Measurements from ENCODE around the gene SPIC.

Gene SPIC

GRCh38 chr12:101485021-101485420 is 9.9 kb downstream of the SPIC start:
- no peak for DNase-seq (ENCODE audit: low read depth)
- no peak overlapping the region for H3K4me3 ChIP-seq (ENCODE audit: low read length)
- no peak for TF ChIP-seq CTCF (IDR thresholded peaks at IDR 0.05; ENCODE audit: insufficient read depth, low read depth, low read length, missing control alignments)

GRCh38 chr12:101488469-101488868 is 13.3 kb downstream of the SPIC start:
- no peak for TF ChIP-seq CTCF (IDR thresholded peaks at IDR 0.05; ENCODE audit: insufficient read depth, low read depth, low read length, missing control alignments)
- DNase-seq (ENCODE audit: low read depth) = no peak

GRCh38 chr12:101490286-101490920 is 15.3 kb downstream of the SPIC start:
- DNase-seq (ENCODE audit: low read depth) = peak; percentile 46
- no peak overlapping the region for H3K4me3 ChIP-seq (ENCODE audit: low read length)
- peak; percentile 52 for TF ChIP-seq CTCF (IDR thresholded peaks at IDR 0.05; ENCODE audit: insufficient read depth, low read depth, low read length, missing control alignments)

More at GRCh38 chr12:101488469-101488868, 13.3 kb downstream of the SPIC start:
- no peak overlapping the region for H3K4me3 ChIP-seq (ENCODE audit: low read length)

- no peak for DNase-seq (ENCODE audit: low read depth)
- H3K4me3 ChIP-seq (ENCODE audit: low read length) = no peak overlapping the region
- no peak for TF ChIP-seq CTCF (IDR thresholded peaks at IDR 0.05; ENCODE audit: insufficient read depth, low read depth, low read length, missing control alignments)
These were observed 16.2 kb downstream of the SPIC start for GRCh38 chr12:101491329-101491728.

- DNase-seq (ENCODE audit: low read depth) = no peak
- no peak overlapping the region for H3K4me3 ChIP-seq (ENCODE audit: low read length)
- no peak for TF ChIP-seq CTCF (IDR thresholded peaks at IDR 0.05; ENCODE audit: insufficient read depth, low read depth, low read length, missing control alignments)
These were observed 18.4 kb downstream of the SPIC start for GRCh38 chr12:101493556-101493955.

- no peak for TF ChIP-seq CTCF (IDR thresholded peaks at IDR 0.05; ENCODE audit: insufficient read depth, low read depth, low read length, missing control alignments)
- no peak overlapping the region for H3K4me3 ChIP-seq (ENCODE audit: low read length)
- no peak for DNase-seq (ENCODE audit: low read depth)
These were observed 23.1 kb downstream of the SPIC start for GRCh38 chr12:101498252-101498651.

- no peak for TF ChIP-seq CTCF (IDR thresholded peaks at IDR 0.05; ENCODE audit: insufficient read depth, low read depth, low read length, missing control alignments)
- no peak overlapping the region for H3K4me3 ChIP-seq (ENCODE audit: low read length)
- DNase-seq (ENCODE audit: low read depth) = no peak
These were observed 26.4 kb downstream of the SPIC start for GRCh38 chr12:101501410-101501995.
